Measurements from ENCODE around the gene MRPL36. TPM values are rescaled to one million over a fixed set of nuclear protein-coding genes. Genes with fewer than 3 reads are reported as not detected.

The MRPL36 gene
- total RNA-seq, 1 donor from 2014 or later, result 29.4 TPM

GRCh38 chr5:1788828-1789227 lies 10.8 kb downstream of the MRPL36 start:
- Histone ChIP-seq H3K36me3 (no peaks in the 10 kb centered on the region), H3K27me3 (peaks cover 17% of the 10 kb centered on the region), H3K27ac (no peak overlapping the region), H3K4me1 (peaks cover 6% of the 10 kb centered on the region), H3K4me3 (no peak overlapping the region), H3K9me3 (no peaks in the 10 kb centered on the region)
- ATAC-seq, result no peak
- intact Hi-C loops (cut with DNase I), result no loop called here
- TF ChIP-seq, protein P1, sequence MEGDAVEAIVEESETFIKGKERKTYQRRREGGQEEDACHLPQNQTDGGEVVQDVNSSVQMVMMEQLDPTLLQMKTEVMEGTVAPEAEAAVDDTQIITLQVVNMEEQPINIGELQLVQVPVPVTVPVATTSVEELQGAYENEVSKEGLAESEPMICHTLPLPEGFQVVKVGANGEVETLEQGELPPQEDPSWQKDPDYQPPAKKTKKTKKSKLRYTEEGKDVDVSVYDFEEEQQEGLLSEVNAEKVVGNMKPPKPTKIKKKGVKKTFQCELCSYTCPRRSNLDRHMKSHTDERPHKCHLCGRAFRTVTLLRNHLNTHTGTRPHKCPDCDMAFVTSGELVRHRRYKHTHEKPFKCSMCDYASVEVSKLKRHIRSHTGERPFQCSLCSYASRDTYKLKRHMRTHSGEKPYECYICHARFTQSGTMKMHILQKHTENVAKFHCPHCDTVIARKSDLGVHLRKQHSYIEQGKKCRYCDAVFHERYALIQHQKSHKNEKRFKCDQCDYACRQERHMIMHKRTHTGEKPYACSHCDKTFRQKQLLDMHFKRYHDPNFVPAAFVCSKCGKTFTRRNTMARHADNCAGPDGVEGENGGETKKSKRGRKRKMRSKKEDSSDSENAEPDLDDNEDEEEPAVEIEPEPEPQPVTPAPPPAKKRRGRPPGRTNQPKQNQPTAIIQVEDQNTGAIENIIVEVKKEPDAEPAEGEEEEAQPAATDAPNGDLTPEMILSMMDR (IDR thresholded peaks at IDR 0.05), result no peak
- no peak for DNase-seq

GRCh38 chr5:1788200-1788599 lies 11.4 kb downstream of the MRPL36 start:
- H3K27me3 ChIP-seq, result peaks cover 23% of the 10 kb centered on the region
- intact Hi-C loops (cut with DNase I), result no loop called here
- ATAC-seq (no peak), DNase-seq (peak; percentile 39)
- no peaks in the 10 kb centered on the region for H3K36me3 ChIP-seq
- no peak overlapping the region for H3K27ac ChIP-seq
- H3K4me1 ChIP-seq, result peaks cover 6% of the 10 kb centered on the region
- H3K9me3 ChIP-seq, result no peaks in the 10 kb centered on the region
- no peak overlapping the region for H3K4me3 ChIP-seq
- TF ChIP-seq, protein P1 (IDR thresholded peaks at IDR 0.05), result no peak

GRCh38 chr5:1787472-1788047 lies 12.1 kb downstream of the MRPL36 start:
- DNase-seq (peak; percentile 52), ATAC-seq (no peak)
- Histone ChIP-seq H3K27ac (no peak overlapping the region), H3K27me3 (peaks cover 26% of the 10 kb centered on the region), H3K36me3 (no peaks in the 10 kb centered on the region), H3K4me3 (no peak overlapping the region), H3K4me1 (peaks cover 6% of the 10 kb centered on the region), H3K9me3 (no peaks in the 10 kb centered on the region)
- intact Hi-C loops (cut with DNase I), result no loop called here
- TF ChIP-seq, protein P1 (IDR thresholded peaks at IDR 0.05), result no peak

GRCh38 chr5:1786621-1787471 lies 12.8 kb downstream of the MRPL36 start:
- no peak for ATAC-seq
- H3K27me3 ChIP-seq, result peaks cover 26% of the 10 kb centered on the region
- no peaks in the 10 kb centered on the region for H3K9me3 ChIP-seq
- no peak overlapping the region for H3K4me3 ChIP-seq
- H3K4me1 ChIP-seq, result peaks cover 6% of the 10 kb centered on the region
- TF ChIP-seq, protein P1 (IDR thresholded peaks at IDR 0.05), result no peak
- intact Hi-C loops (cut with DNase I), result no loop called here
- no peaks in the 10 kb centered on the region for H3K36me3 ChIP-seq
- DNase-seq, result peak; percentile 52
- H3K27ac ChIP-seq, result no peak overlapping the region

DNA sequence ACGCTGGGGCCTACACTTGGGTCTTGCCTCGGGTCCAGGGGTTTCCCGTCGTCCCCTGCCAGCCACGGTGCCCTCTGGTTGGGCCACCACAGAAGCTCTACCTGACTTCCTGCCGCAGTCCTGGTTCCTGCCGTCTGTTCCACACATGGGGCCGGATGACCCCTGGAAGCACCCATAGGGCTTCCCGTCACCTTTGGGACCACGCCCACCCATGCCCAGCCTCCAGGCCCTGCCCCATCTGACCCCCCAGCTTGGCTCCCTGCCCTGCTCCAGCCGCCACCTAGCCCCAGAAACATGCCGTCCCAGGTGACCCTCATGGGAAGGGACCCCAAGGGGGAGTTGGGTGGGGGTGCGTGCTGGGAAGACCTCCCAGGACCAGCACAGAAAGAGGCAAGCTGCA lies 13.7 kb downstream of the MRPL36 start:
- no peak overlapping the region for H3K27ac ChIP-seq
- ATAC-seq (no peak), DNase-seq (peak; percentile 53)
- H3K36me3 ChIP-seq, result no peaks in the 10 kb centered on the region
- intact Hi-C loops (cut with DNase I), result no loop called here
- H3K4me1 ChIP-seq, result peaks cover 6% of the 10 kb centered on the region
- H3K27me3 ChIP-seq, result peaks cover 26% of the 10 kb centered on the region
- H3K4me3 ChIP-seq, result no peak overlapping the region
- no peaks in the 10 kb centered on the region for H3K9me3 ChIP-seq
- TF ChIP-seq, protein P1 (IDR thresholded peaks at IDR 0.05), result no peak
